PC-3 (cell line): Measurements from ENCODE around the gene TET2.

Source experiments
- CTCF ChIP-seq: fragments of 300-600 bp; sonication (generic); conservative IDR thresholded peaks from 2 replicates; pipeline ENCODE4 v1.5.1; 2017; ENCODE audit warnings: antibody characterized with exemption, low read depth, mild to moderate bottlenecking, low read length
- EZH2 ChIP-seq: fragments of 300-600 bp; sonication (generic); IDR thresholded peaks from one replicate; pipeline ENCODE4 v1.6.1; 2017; ENCODE audit warnings: antibody characterized with exemption, mild to moderate bottlenecking, low read length; ENCODE audit not compliant: unreplicated experiment

DNA sequence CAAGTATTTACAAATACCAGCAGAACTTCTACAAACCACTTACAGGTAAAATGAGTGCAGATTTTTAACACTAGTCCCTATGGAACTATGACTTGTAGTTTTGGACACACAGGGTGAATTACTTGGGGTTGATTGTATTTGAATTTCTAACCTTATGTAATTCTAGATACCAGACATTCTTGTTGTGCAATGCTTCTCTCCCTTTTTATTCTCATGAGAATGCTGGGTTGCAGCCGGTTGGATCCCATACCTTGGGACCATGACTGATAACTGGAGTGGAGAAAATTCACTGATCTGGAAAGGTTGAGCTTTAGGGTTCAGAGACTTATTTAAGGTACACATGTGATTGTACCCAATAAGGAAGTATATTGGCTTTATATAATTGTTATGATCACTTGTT, 8.8 kb downstream of the TET2 start:
- TF ChIP-seq EZH2 (no peak), CTCF (no peak)
